ENCODE data around the gene CRACR2A. TPM values are rescaled to one million over a fixed set of nuclear protein-coding genes. Genes with fewer than 3 reads are reported as not detected.

The CRACR2A gene
- polyA plus RNA-seq, 3 donors, result 2.8 to 10.7 (median 5.8) TPM

GRCh38 chr12:3624273-3624672 lies 128.6 kb downstream of the CRACR2A start:
- H3K4me2 ChIP-seq (replicated peaks; ENCODE audit: extremely low read depth, low read length, poor library complexity, severe bottlenecking), result no peak overlapping the region
- peaks cover 68 to 72% of the 10 kb centered on the region in 2 donors for H3K36me3 Mint-ChIP-seq
- H3K27me3 Mint-ChIP-seq (ENCODE audit: low read depth in 3 of 3), result peaks cover 0 to 2% (median 0%) of the 10 kb centered on the region in 3 donors
- H3K36me3 ChIP-seq (replicated peaks in 1 of 2; ENCODE audit: control insufficient read depth in 1 of 2, insufficient read depth in 2 of 2, low read length in 2 of 2), result peaks cover 28 to 79% of the 10 kb centered on the region in 2 donors
- H2AFZ ChIP-seq (ENCODE audit: insufficient read depth, low read depth, low read length, poor library complexity, severe bottlenecking), result no peak overlapping the region
- H3K4me3 Mint-ChIP-seq, result no peak overlapping the region
- H3K27ac ChIP-seq (ENCODE audit: low read depth in 1 of 2, low read length in 2 of 2), result no peak overlapping the region
- 100% methylated on average over 1 of the region's 4 CpGs for WGBS (ENCODE audit: insufficient coverage)
- H4K20me1 ChIP-seq (ENCODE audit: insufficient read depth, low read length), result no peaks in the 10 kb centered on the region
- H3K27ac Mint-ChIP-seq, result no peak overlapping the region
- H3K27me3 ChIP-seq (ENCODE audit: control insufficient read depth in 2 of 2, insufficient read depth in 2 of 2, low read length in 2 of 2), result no peaks in the 10 kb centered on the region
- H3K4me1 Mint-ChIP-seq, result peaks cover 6% of the 10 kb centered on the region
- no peaks in the 10 kb centered on the region for H3K9me3 Mint-ChIP-seq
- H3K79me2 ChIP-seq (ENCODE audit: insufficient read depth, low read length), result no peaks in the 10 kb centered on the region
- no peak for DNase-seq
- intact Hi-C loops (cut with micrococcal nuclease), result no loop called here
- H3K4me1 ChIP-seq (ENCODE audit: control insufficient read depth in 1 of 2, insufficient read depth in 2 of 2, low read length in 2 of 2), result no peaks in the 10 kb centered on the region
- H3K4me3 ChIP-seq (replicated peaks in 1 of 3; ENCODE audit: low read depth in 2 of 3, low read length in 3 of 3), result no peak overlapping the region
- no peaks in the 10 kb centered on the region for H3K9me3 ChIP-seq (replicated peaks in 1 of 2; ENCODE audit: control insufficient read depth in 1 of 2, insufficient read depth in 1 of 2, low read length in 2 of 2)
- no peak overlapping the region for H3K9ac ChIP-seq (ENCODE audit: insufficient read depth, low read length, poor library complexity, severe bottlenecking)
- TF ChIP-seq CTCF (IDR thresholded peaks at IDR 0.05), result no peak

DNA sequence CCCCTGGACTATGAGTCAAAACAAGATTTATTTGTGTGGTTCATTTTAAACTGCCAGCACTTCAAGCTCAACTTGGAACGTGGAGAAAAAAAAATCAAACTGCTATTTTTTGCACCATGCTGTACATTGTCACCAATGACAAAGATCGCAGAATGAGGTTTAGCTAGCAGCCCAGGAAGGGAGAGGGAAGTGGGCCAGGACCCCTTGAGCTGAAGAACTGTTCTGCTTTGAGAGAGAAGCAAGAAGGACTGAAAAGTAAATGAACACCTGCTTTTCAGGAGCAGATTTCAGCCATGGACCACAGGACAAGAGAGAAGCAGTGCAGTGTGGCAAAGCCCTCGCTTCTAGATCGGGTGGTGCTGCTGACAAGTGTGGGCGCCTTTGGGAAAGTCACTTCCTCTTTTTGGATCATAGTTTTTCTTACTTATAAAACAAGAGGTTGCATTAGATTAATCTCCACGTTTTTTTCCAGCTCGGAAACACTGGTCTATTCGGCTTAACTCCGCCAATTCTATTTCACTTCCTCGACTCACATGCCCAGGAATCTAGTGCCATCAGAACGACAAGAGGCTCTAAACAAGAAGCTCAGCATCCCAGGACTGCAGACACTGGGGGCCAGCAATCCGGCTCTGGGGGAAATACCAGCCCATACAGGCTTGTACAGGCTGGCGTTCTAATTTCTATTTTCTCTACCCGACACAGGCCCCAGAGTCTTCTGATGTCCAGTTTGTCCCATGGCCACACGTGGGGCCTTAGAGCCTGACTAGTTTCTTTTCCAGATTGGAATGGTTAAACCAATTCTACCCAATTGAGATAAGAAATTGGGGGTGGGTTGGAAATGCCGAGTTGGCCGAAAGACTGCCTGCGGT lies 129.9 kb downstream of the CRACR2A start:
- H3K4me1 Mint-ChIP-seq, result peaks cover 6% of the 10 kb centered on the region
- H3K9me3 Mint-ChIP-seq, result no peaks in the 10 kb centered on the region
- Histone ChIP-seq H3K4me2 (replicated peaks; ENCODE audit: extremely low read depth, low read length, poor library complexity, severe bottlenecking) (no peak overlapping the region), H3K27ac (ENCODE audit: low read depth in 1 of 2, low read length in 2 of 2) (no peak overlapping the region), H3K4me3 (replicated peaks in 1 of 3; ENCODE audit: low read depth in 2 of 3, low read length in 3 of 3) (no peak overlapping the region), H3K4me1 (ENCODE audit: control insufficient read depth in 1 of 2, insufficient read depth in 2 of 2, low read length in 2 of 2) (no peaks in the 10 kb centered on the region), H3K79me2 (ENCODE audit: insufficient read depth, low read length) (no peaks in the 10 kb centered on the region), H3K36me3 (replicated peaks in 1 of 2; ENCODE audit: control insufficient read depth in 1 of 2, insufficient read depth in 2 of 2, low read length in 2 of 2) (peaks cover 36 to 79% of the 10 kb centered on the region in 2 donors), H3K9me3 (replicated peaks in 1 of 2; ENCODE audit: control insufficient read depth in 1 of 2, insufficient read depth in 1 of 2, low read length in 2 of 2) (no peaks in the 10 kb centered on the region), H3K27me3 (ENCODE audit: control insufficient read depth in 2 of 2, insufficient read depth in 2 of 2, low read length in 2 of 2) (no peaks in the 10 kb centered on the region), H2AFZ (ENCODE audit: insufficient read depth, low read depth, low read length, poor library complexity, severe bottlenecking) (no peak overlapping the region), H3K9ac (ENCODE audit: insufficient read depth, low read length, poor library complexity, severe bottlenecking) (no peak overlapping the region), H4K20me1 (ENCODE audit: insufficient read depth, low read length) (no peaks in the 10 kb centered on the region)
- no peak for TF ChIP-seq CTCF (IDR thresholded peaks at IDR 0.05)
- H3K4me3 Mint-ChIP-seq, result no peak overlapping the region
- DNase-seq, result peak; percentile 4 to 9 (median 9)
- intact Hi-C loops (cut with micrococcal nuclease), result no loop called here
- peaks cover 70 to 74% of the 10 kb centered on the region in 2 donors for H3K36me3 Mint-ChIP-seq
- WGBS (ENCODE audit: insufficient coverage), result 29% methylated on average over 8 of the region's 18 CpGs
- H3K27me3 Mint-ChIP-seq (ENCODE audit: low read depth in 3 of 3), result peaks cover 0 to 2% (median 0%) of the 10 kb centered on the region in 3 donors
- H3K27ac Mint-ChIP-seq, result no peak overlapping the region

Data from CD14-positive monocyte (primary cell).